K562 treated with DMSO at 1 percent for 24 hours (cell line): ENCODE data around the gene ECT2L. TPM values are rescaled to one million over a fixed set of nuclear protein-coding genes. Genes with fewer than 3 reads are reported as not detected.

ENCODE experiments used
- total RNA-seq: library from RNA; unstranded; fragments of 300-600 nt; gene quantifications from 2 replicates; pipeline ENCODE4 v1.2.3, GENCODE V29; 2022; ENCODE audit warnings: low read depth; ENCODE audit not compliant: insufficient read depth

ECT2L gene, protein sequence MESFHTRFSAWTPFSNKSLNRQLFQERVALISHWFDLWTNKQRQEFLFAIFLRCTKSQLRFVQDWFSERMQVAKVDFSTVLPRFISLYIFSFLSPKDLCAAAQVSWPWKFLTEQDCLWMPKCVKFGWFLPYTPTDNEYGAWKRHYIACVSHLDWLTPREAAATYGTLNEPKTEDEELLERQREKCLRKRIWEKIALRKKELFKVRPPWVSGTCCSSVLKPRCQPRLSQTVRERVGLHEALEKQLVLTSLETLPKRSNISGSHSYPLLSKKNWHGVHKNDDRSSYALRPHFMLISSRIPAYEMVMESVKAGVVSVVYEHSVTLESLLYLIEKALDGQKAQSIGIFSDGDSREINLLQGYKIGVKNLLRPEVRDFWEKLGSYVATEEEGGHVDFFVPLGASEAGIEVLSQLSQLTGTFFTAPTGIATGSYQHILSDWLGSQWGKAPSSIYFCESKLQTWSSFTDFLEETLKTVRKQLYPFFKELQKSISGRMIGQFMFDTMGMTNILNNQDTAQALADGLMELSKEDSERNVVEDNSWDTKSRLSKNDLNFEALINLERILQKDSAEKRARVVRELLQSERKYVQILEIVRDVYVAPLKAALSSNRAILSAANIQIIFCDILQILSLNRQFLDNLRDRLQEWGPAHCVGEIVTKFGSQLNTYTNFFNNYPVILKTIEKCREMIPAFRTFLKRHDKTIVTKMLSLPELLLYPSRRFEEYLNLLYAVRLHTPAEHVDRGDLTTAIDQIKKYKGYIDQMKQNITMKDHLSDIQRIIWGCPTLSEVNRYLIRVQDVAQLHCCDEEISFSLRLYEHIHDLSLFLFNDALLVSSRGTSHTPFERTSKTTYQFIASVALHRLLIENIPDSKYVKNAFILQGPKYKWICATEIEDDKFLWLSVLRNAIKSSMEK
- 0.06 TPM in 1 of 2 replicates, not detected in the other for total RNA-seq

DNA sequence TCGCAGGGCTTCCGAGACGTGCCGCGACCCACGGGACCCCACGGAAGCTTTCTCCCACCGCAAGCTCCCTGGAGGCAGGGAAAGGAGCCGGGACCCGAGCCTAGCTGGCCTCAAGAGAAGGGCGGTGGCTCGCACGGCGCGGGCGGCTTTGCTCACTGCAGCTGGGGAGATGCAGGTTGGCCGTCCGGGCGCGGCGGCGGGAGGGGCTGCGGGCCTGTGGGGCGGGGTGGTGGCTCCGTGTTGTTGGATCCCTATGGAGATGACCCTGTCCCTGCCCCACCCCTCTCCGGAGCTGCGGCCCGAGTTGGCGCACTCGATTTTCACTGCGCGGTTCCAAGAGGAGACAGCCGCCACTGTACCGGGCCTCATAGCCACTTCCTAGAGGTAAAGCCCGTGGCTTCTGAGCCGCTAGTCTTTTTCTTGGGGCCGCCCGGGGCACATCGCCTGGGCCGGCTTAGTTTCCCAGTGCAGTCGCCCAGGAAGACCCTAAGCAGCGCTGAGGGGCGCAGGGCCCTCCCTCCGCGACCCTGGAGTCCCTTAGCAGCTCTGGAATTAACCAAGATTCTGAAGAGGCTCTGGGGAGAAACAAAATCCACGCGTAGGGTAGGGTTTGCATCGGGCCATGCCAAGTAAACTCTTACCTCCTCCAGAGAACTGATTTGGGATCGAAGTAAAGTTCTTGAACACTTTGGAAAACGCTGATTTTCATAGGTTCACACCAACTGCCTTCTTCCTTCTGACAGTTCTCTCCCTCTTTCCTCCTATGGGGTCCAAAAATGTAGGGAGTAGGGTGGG lies at the start of gene ECT2L:
ECT2L (plus strand) TSS at position 279 of the 795 bp plus-strand sequence. CDS start 17,188 bp downstream, outside the sequence.

DNA sequence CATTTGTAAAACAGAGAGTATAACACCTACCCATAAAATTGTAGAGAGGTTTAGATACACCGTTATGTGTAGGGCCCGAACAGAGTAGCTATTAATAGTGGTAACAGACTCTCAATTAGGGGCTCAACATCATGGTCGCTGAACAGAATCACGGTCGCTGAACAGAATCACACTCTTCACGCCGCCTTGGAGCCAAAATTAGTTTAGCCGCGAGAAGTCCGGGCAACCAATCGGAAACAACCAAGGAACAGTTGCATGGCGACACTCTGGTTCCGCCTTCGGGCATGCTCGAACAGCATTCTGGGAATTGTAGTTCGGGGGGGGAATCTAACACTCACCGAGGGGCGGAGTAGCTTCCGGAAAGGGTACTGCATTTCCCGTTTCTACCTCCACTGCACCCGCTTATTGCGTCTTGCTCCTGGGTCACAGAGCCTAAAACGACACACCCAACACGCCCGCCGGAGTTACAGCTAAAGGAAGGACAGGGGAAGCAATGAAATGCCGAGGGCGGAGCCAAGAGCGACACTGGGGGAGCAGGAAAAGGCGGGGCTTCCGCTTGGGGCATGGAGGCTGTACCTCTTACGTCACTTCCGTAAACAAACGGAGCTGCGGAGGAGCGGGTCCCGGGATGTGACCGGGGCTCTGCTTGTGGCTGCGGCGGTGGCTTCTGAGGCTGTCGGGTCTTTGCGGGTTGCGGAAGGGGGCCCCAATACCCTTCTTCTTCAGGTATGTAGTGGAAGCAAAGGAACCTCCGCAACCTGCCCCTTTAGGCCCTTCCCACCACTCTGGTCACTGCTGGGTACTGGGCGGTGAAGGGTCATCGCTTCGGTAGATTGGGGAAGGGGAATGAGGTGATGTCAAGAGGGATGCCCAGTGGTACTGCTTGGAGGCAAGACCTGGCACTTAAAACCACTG lies 22.5 kb upstream of the ECT2L start, which contains the start of gene CCDC28A:
CCDC28A (plus strand) TSS at position 593 of the 915 bp plus-strand sequence. CDS start 2,352 bp downstream, outside the sequence.

Other genes starting within 250 kb of the ECT2L start
- 20.7 and 25.9 TPM in 2 replicates for gene CCDC28A, start 22.3 kb upstream of the ECT2L start, total RNA-seq
- 31.3 and 33.3 TPM in 2 replicates for gene REPS1, start 192.2 kb downstream of the ECT2L start, total RNA-seq
- gene ABRACL, start 232.7 kb downstream of the ECT2L start, total RNA-seq: 1.5 TPM in 2 replicates